DND-41 (cell line): ENCODE measurements around the gene PIP4P1.

Experiments
- ATAC-seq: fragments of 200-7000 bp; cut with Tn5 transposase; 3 replicates; pipeline ENCODE4 v1.9.1; 2021; ENCODE audit warnings: low read depth; ENCODE audit not compliant: insufficient read depth
- DNase-seq: peaks from one replicate; pipeline ENCODE4 v3.0.0-alpha.2; 2020
- H2AFZ ChIP-seq: 2 replicates; pipeline ENCODE4 v1.6.0; 2012; ENCODE audit warnings: low read depth, low read length
- H3K27ac ChIP-seq: 2 replicates; pipeline ENCODE4 v1.5.1; 2012; ENCODE audit warnings: low read length, inconsistent platforms
- H3K27me3 ChIP-seq: fragments of 200-600 bp; sonication (generic); 2 replicates; pipeline ENCODE4 v1.6.0; 2012; ENCODE audit warnings: low read length, mild to moderate bottlenecking, inconsistent platforms; ENCODE audit not compliant: insufficient read depth, poor library complexity
- H3K36me3 ChIP-seq: 2 replicates; pipeline ENCODE4 v1.5.1; 2012; ENCODE audit warnings: low read length, inconsistent platforms; ENCODE audit not compliant: insufficient read depth
- H3K4me1 ChIP-seq: 2 replicates; pipeline ENCODE4 v1.5.1; 2012; ENCODE audit warnings: mild to moderate bottlenecking, low read length; ENCODE audit not compliant: insufficient read depth
- H3K4me2 ChIP-seq: 2 replicates; pipeline ENCODE4 v1.6.0; 2012; ENCODE audit warnings: mild to moderate bottlenecking, moderate library complexity, low read length, inconsistent platforms; ENCODE audit not compliant: insufficient read depth
- H3K4me3 ChIP-seq, 2 experiments: fragments of 200-600 bp in 1 of 2; shearing (Covaris generic) in 1 of 2; 2 replicates each; pipeline ENCODE4 v1.5.1; 2012 to 2016; ENCODE audit warnings: inconsistent platforms in 2 of 2, low read length in 2 of 2, mild to moderate bottlenecking in 2 of 2, low read depth in 1 of 2, moderate library complexity in 1 of 2
- H3K79me2 ChIP-seq: 2 replicates; pipeline ENCODE4 v1.6.0; 2012; ENCODE audit warnings: low read length, inconsistent platforms; ENCODE audit not compliant: insufficient read depth
- H3K9ac ChIP-seq: 2 replicates; pipeline ENCODE4 v1.6.0; 2012; ENCODE audit warnings: low read depth, mild to moderate bottlenecking, inconsistent platforms, low read length, moderate library complexity
- H3K9me3 ChIP-seq: 2 replicates; pipeline ENCODE4 v1.5.1; 2012; ENCODE audit warnings: low read length, moderate library complexity, mild to moderate bottlenecking, inconsistent platforms; ENCODE audit not compliant: insufficient read depth, severe bottlenecking
- H4K20me1 ChIP-seq: 2 replicates; pipeline ENCODE4 v1.6.0; 2012; ENCODE audit warnings: low read length; ENCODE audit not compliant: insufficient read depth
- CTCF ChIP-seq: IDR thresholded peaks from 2 replicates; pipeline ENCODE4 v1.5.1; 2012; ENCODE audit warnings: borderline replicate concordance, low read length, moderate library complexity, mild to moderate bottlenecking; ENCODE audit not compliant: poor library complexity, severe bottlenecking; ENCODE audit errors: extremely low read depth
- EZH2 ChIP-seq: IDR thresholded peaks from 3 replicates; pipeline ENCODE4 v1.6.1; 2012; ENCODE audit warnings: borderline replicate concordance, low read depth, mild to moderate bottlenecking, moderate library complexity, low read length, inconsistent platforms; ENCODE audit not compliant: severe bottlenecking

Gene PIP4P1

GRCh38 chr14:20435582-20436362 is 25.5 kb downstream of the PIP4P1 start, which contains the start of gene KLHL33:
KLHL33 (minus strand) TSS chr14:20436166; CDS start chr14:20435811, 355 bp downstream.
- H2AFZ ChIP-seq, result no peak within 1 kb of the TSS
- no peak within 1 kb of the TSS for H3K9ac ChIP-seq
- no peak for DNase-seq
- no peak within 1 kb of the TSS for H3K27ac ChIP-seq
- 0 out of 3 replicates have a peak, but pooled peaks have one; percentile 14 for ATAC-seq
- no peaks in the 10 kb centered on the region for H3K79me2 ChIP-seq
- H3K9me3 ChIP-seq, result no peaks in the 10 kb centered on the region
- no peaks in the 10 kb centered on the region for H3K36me3 ChIP-seq
- TF ChIP-seq CTCF (no peak), EZH2 (no peak)
- no peaks in the 10 kb centered on the region for H4K20me1 ChIP-seq
- H3K4me3 ChIP-seq, result no peak within 1 kb of the TSS
- no peak within 1 kb of the TSS for H3K4me2 ChIP-seq
- H3K27me3 ChIP-seq, result no peaks in the 10 kb centered on the region
- no peaks in the 10 kb centered on the region for H3K4me1 ChIP-seq

- H3K9ac ChIP-seq, result no peak overlapping the region
- no peak overlapping the region for H3K27ac ChIP-seq
- no peaks in the 10 kb centered on the region for H3K36me3 ChIP-seq
- no peaks in the 10 kb centered on the region for H3K4me1 ChIP-seq
- no peaks in the 10 kb centered on the region for H3K9me3 ChIP-seq
- no peaks in the 10 kb centered on the region for H3K27me3 ChIP-seq
- no peak overlapping the region for H3K4me3 ChIP-seq
- H2AFZ ChIP-seq, result no peak overlapping the region
- H3K4me2 ChIP-seq, result no peak overlapping the region
- DNase-seq, result no peak
- TF ChIP-seq EZH2 (no peak), CTCF (no peak)
- H4K20me1 ChIP-seq, result no peaks in the 10 kb centered on the region
- ATAC-seq, result no peak
- H3K79me2 ChIP-seq, result no peaks in the 10 kb centered on the region
These were observed 26.3 kb downstream of the PIP4P1 start for GRCh38 chr14:20434701-20435581.

DNA sequence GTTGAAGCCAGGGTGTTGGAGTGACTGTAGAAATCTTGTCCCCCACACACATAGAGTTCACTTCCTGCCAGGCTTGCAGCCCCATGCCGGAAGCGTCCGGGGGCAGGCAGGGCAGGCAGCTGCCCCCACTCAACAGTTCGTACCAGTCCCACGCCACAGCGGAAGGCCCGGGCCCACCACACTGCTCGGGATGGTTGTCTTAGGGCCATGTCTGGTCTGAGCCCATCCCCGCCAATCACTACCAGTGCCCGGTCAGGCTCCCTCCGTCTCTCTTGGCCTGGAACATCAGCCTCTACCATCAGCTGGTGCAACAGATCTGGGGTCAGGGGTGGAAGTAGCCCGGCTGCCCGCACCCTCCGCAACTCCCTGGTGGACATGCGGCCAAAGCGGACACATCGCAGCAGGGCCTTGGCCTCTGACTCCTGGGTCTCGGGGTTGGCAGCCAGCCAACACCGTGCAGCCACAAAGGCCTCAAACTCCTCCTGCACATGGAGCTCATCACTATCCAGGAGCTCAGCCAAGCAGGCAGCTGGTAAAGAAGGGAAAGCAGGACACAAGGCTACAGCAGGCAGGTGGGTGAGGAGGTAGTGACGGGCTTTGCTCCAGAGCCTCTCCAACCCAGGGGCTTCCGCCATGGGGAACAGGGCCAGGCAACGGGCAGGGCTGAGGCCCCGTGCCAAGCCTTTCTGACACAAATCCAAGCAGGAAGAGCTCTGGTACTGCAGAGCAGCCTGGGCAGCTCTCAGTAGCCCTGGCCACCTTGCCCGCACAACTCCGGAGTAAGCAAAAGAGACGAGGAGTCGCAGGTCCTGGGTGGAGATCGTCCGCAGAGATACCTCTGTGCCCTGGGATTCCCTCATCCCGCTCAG is 31.2 kb downstream of the PIP4P1 start:
- ATAC-seq (no peak), DNase-seq (no peak)
- Histone ChIP-seq H4K20me1 (no peaks in the 10 kb centered on the region), H3K4me2 (no peak overlapping the region), H3K9me3 (no peaks in the 10 kb centered on the region), H3K27me3 (no peaks in the 10 kb centered on the region), H3K9ac (no peak overlapping the region), H2AFZ (no peak overlapping the region), H3K27ac (no peak overlapping the region), H3K36me3 (no peaks in the 10 kb centered on the region), H3K79me2 (no peaks in the 10 kb centered on the region), H3K4me1 (peaks cover 16% of the 10 kb centered on the region), H3K4me3 (no peak overlapping the region)
- TF ChIP-seq CTCF (no peak), EZH2 (no peak)
